Gastroesophageal sphincter (tissue), 3 donors: ENCODE data around the gene APOL5.

Experiments
- CTCF ChIP-seq, 4 experiments: fragments of 200-600 bp in 2 of 4; fragments of 450-650 bp in 2 of 4; sonication (generic) in 1 of 4; IDR thresholded peaks; one replicate each; pipeline ENCODE4 v1.5.1; 2017 to 2019; ENCODE audit warnings: antibody characterized with exemption in 4 of 4, mild to moderate bottlenecking in 2 of 4, moderate library complexity in 2 of 4
- EP300 ChIP-seq: sonication (generic); formaldehyde crosslinking; IDR thresholded peaks from one replicate; pipeline ENCODE4 v1.6.1; 2017; ENCODE audit warnings: antibody characterized with exemption, mild to moderate bottlenecking
- POLR2A ChIP-seq, 2 donors: fragments of 450-650 bp; IDR thresholded peaks; one replicate each; pipeline ENCODE4 v1.6.1; 2017; ENCODE audit warnings: antibody characterized with exemption in 2 of 2, mild to moderate bottlenecking in 2 of 2, moderate library complexity in 1 of 2

- TF ChIP-seq POLR2A (IDR thresholded peaks at IDR 0.05) (no peak), CTCF (IDR thresholded peaks at IDR 0.05) (no peak), EP300 (no peak)
These were observed 22.3 kb downstream of the APOL5 start for GRCh38 chr22:35739931-35740380.
